PFSK-1 (cell line): Measurements from ENCODE around the gene NT5C3A.

Experiments used
- POLR2AphosphoS5 ChIP-seq: IDR thresholded peaks from 2 replicates; pipeline ENCODE4 v1.6.1; 2012; ENCODE audit warnings: low read depth, mild to moderate bottlenecking, control low read depth, low read length, moderate library complexity
- SIN3A ChIP-seq: IDR thresholded peaks from 2 replicates; pipeline ENCODE4 v1.6.1; 2012; ENCODE audit warnings: mild to moderate bottlenecking, low read length, moderate library complexity, borderline replicate concordance; ENCODE audit not compliant: insufficient read depth
- TAF1 ChIP-seq: IDR thresholded peaks from 2 replicates; pipeline ENCODE4 v1.6.1; 2012; ENCODE audit warnings: low read length, control low read depth, borderline replicate concordance; ENCODE audit not compliant: insufficient read depth
- TF ChIP-seq, protein P1 (sequence below), 2 experiments: IDR thresholded peaks; 2 replicates each; pipeline versions ENCODE4 v1.6.1 to v1.8.0; 2011 to 2012; ENCODE audit warnings: low read depth in 2 of 2, low read length in 2 of 2, control low read depth in 1 of 2, inconsistent platforms in 1 of 2, mild to moderate bottlenecking in 1 of 2, moderate library complexity in 1 of 2; ENCODE audit not compliant: insufficient read depth in 1 of 2

GRCh38 chr7:33070831-33071230, 8.3 kb upstream of the NT5C3A start:
- TF ChIP-seq POLR2AphosphoS5 (no peak), TAF1 (no peak), SIN3A (no peak)
- TF ChIP-seq, protein P1, sequence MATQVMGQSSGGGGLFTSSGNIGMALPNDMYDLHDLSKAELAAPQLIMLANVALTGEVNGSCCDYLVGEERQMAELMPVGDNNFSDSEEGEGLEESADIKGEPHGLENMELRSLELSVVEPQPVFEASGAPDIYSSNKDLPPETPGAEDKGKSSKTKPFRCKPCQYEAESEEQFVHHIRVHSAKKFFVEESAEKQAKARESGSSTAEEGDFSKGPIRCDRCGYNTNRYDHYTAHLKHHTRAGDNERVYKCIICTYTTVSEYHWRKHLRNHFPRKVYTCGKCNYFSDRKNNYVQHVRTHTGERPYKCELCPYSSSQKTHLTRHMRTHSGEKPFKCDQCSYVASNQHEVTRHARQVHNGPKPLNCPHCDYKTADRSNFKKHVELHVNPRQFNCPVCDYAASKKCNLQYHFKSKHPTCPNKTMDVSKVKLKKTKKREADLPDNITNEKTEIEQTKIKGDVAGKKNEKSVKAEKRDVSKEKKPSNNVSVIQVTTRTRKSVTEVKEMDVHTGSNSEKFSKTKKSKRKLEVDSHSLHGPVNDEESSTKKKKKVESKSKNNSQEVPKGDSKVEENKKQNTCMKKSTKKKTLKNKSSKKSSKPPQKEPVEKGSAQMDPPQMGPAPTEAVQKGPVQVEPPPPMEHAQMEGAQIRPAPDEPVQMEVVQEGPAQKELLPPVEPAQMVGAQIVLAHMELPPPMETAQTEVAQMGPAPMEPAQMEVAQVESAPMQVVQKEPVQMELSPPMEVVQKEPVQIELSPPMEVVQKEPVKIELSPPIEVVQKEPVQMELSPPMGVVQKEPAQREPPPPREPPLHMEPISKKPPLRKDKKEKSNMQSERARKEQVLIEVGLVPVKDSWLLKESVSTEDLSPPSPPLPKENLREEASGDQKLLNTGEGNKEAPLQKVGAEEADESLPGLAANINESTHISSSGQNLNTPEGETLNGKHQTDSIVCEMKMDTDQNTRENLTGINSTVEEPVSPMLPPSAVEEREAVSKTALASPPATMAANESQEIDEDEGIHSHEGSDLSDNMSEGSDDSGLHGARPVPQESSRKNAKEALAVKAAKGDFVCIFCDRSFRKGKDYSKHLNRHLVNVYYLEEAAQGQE (IDR thresholded peaks at IDR 0.05; ENCODE audit: insufficient read depth in 1 of 2, low read depth in 2 of 2, low read length in 2 of 2), result no peak
